ENCODE results near the gene FCRL2. TPM values are rescaled to one million over a fixed set of nuclear protein-coding genes. Genes with fewer than 3 reads are reported as not detected.

FCRL2 gene
- total RNA-seq, 1 experiment from 2014 or later: not detected

GRCh38 chr1:157819896-157820295 lies 43.0 kb upstream of the FCRL2 start, which contains the start of gene FCRL1 (continued):
- TF ChIP-seq AR (CRISPR knock-in tag; IDR thresholded peaks at IDR 0.05): no peak
- no peak for TF ChIP-seq GTF2I (CRISPR knock-in tag; conservative IDR thresholded peaks at IDR 0.05)
- TF ChIP-seq NFE2L1 (CRISPR knock-in tag; IDR thresholded peaks at IDR 0.05): no peak
- TF ChIP-seq ZNF138 (CRISPR knock-in tag; conservative IDR thresholded peaks at IDR 0.05): no peak
- no peak for TF ChIP-seq JAZF1 (CRISPR knock-in tag; IDR thresholded peaks at IDR 0.05)
- no peak for TF ChIP-seq E2F5 (CRISPR knock-in tag; IDR thresholded peaks at IDR 0.05)

DNA sequence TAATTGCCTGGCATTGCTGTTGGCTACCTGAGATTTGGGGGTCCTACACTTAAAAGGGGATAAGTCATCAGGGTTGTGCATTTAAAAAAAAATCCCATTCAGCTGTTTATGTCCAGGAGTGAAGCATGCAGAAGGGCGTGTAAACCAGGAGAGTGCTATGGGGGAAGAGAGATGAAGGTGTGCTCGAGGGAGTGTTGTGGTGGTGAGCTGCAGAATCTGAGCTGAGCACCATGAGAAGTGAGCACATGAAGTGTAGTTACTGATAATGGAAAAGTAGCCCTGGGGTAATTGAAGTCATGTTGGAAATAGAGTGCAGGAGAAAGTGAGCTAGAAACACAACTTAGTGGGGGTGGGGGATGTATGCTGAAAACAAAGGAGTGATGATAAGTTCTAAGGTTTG lies 42.3 kb upstream of the FCRL2 start:
- Mint-ChIP-seq H3K27ac (no peak overlapping the region), H3K4me1 (no peaks in the 10 kb centered on the region), H3K27me3 (ENCODE audit: low read depth) (peaks cover 5% of the 10 kb centered on the region; the same call in 1 of the 2 replicates), H3K9me3 (0 out of 2 replicates have a peak, but pooled peaks cover 6% of the 10 kb centered on the region), H3K4me3 (no peak overlapping the region), H3K36me3 (no peaks in the 10 kb centered on the region)
- ATAC-seq (no peak), DNase-seq (ENCODE audit: low spot score) (no peak)
- POLR2A ChIA-PET: no interaction called here
- CTCF ChIA-PET: no interaction called here
- no peak for TF ChIP-seq IRF1 (CRISPR knock-in tag; IDR thresholded peaks at IDR 0.05)
- no peak for TF ChIP-seq USF2 (CRISPR knock-in tag; IDR thresholded peaks at IDR 0.05)
- no peak for TF ChIP-seq EMX1 (CRISPR knock-in tag; IDR thresholded peaks at IDR 0.05)
- TF ChIP-seq E2F5 (CRISPR knock-in tag; IDR thresholded peaks at IDR 0.05): no peak
- no peak for TF ChIP-seq ZNF396 (CRISPR knock-in tag; IDR thresholded peaks at IDR 0.05; ENCODE audit: borderline replicate concordance)
- TF ChIP-seq, protein P1, sequence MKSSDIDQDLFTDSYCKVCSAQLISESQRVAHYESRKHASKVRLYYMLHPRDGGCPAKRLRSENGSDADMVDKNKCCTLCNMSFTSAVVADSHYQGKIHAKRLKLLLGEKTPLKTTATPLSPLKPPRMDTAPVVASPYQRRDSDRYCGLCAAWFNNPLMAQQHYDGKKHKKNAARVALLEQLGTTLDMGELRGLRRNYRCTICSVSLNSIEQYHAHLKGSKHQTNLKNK (CRISPR knock-in tag; IDR thresholded peaks at IDR 0.05): no peak
- no peak for TF ChIP-seq ZNF671 (CRISPR knock-in tag; IDR thresholded peaks at IDR 0.05)
- TF ChIP-seq SMAD4 (CRISPR knock-in tag; IDR thresholded peaks at IDR 0.05): no peak
- TF ChIP-seq E2F4 (CRISPR knock-in tag; IDR thresholded peaks at IDR 0.05; ENCODE audit: borderline replicate concordance, low read depth): no peak
- TF ChIP-seq TEAD4 (CRISPR knock-in tag; IDR thresholded peaks at IDR 0.05): no peak
- no peak for TF ChIP-seq NR3C1 (CRISPR knock-in tag; conservative IDR thresholded peaks at IDR 0.05; ENCODE audit: low read depth)
- no peak for TF ChIP-seq ZNF263 (CRISPR knock-in tag; IDR thresholded peaks at IDR 0.05; ENCODE audit: low read depth)
- TF ChIP-seq NR1H2 (CRISPR knock-in tag; IDR thresholded peaks at IDR 0.05): no peak
